MCF 10A (cell line): Measurements from ENCODE around the gene WNT9A. TPM values are rescaled to one million over a fixed set of nuclear protein-coding genes. Genes with fewer than 3 reads are reported as not detected.
"Not testable (repeated sequence)": the region's sequence is repeated elsewhere in the genome, so short reads cannot be mapped to it uniquely, and the experiment has no call there.

Experiments used
- BruUV-seq: library from RNA; stranded (reverse); fragments of 400-500 nt; replicated peaks from 2 replicates; lab custom pipeline; 2021; lab: Mats Ljungman, UMichigan
- CTCF ChIA-PET: fragments of 300-600 bp; sonication (Branson Sonifier 250); formaldehyde crosslinking; extraction: SDS; loops from one replicate; lab custom pipeline; 2021; ENCODE audit warnings: antibody characterized with exemption, inconsistent platforms; lab: Yijun Ruan, JAX
- POLR2A ChIA-PET: fragments of 300-600, 350-650 bp; sonication (Branson Sonifier 250); formaldehyde crosslinking; extraction: SDS; loops from one replicate; lab custom pipeline; 2020; ENCODE audit warnings: antibody characterized with exemption, inconsistent platforms; lab: Yijun Ruan, JAX
- DNase-seq: peaks from one replicate; pipeline ENCODE4 v3.0.0-alpha.2; 2018; ENCODE audit not compliant: unreplicated experiment
- H3K27ac Mint-ChIP-seq: one replicate; pipeline ENCODE4 v1.8.0; 2022; ENCODE audit warnings: mild to moderate bottlenecking, low read depth, mixed read lengths; ENCODE audit not compliant: unreplicated experiment
- H3K27me3 Mint-ChIP-seq: one replicate; pipeline ENCODE4 v1.8.0; 2022; ENCODE audit warnings: mixed read lengths; ENCODE audit not compliant: insufficient read depth, unreplicated experiment
- H3K36me3 Mint-ChIP-seq: one replicate; pipeline ENCODE4 v1.8.0; 2022; ENCODE audit warnings: mild to moderate bottlenecking, moderate library complexity, mixed read lengths; ENCODE audit not compliant: insufficient read depth, unreplicated experiment
- H3K4me1 Mint-ChIP-seq: one replicate; pipeline ENCODE4 v1.8.0; 2022; ENCODE audit warnings: mixed read lengths; ENCODE audit not compliant: insufficient read depth, unreplicated experiment
- H3K4me3 Mint-ChIP-seq: one replicate; pipeline ENCODE4 v1.8.0; 2022; ENCODE audit warnings: mild to moderate bottlenecking, moderate library complexity, mixed read lengths; ENCODE audit not compliant: unreplicated experiment
- H3K9me3 Mint-ChIP-seq: one replicate; pipeline ENCODE4 v1.8.0; 2022; ENCODE audit warnings: mixed read lengths; ENCODE audit not compliant: unreplicated experiment
- CTCF ChIP-seq: fragments of 200-600 bp; IDR thresholded peaks from one replicate; pipeline ENCODE4 v1.8.0; 2022; ENCODE audit warnings: antibody characterized with exemption, mild to moderate bottlenecking; ENCODE audit not compliant: unreplicated experiment
- intact Hi-C: fragments of 100-400 bp; cut with micrococcal nuclease; formaldehyde crosslinking; loops from 2 replicates; pipeline ENCODE4 v1.14.1; 2022
- total RNA-seq: library from RNA; stranded (reverse); gene quantifications from 2 replicates; pipeline ENCODE4 v1.2.3, GENCODE V29; 2022

WNT9A gene
- total RNA-seq, 1 experiment from 2014 or later, result 2.6 TPM

- Mint-ChIP-seq H3K4me3 (no peak overlapping the region), H3K9me3 (peaks cover 16% of the 10 kb centered on the region), H3K4me1 (no peaks in the 10 kb centered on the region), H3K27me3 (peaks cover 26% of the 10 kb centered on the region), H3K27ac (no peak overlapping the region), H3K36me3 (peaks cover 6% of the 10 kb centered on the region)
- TF ChIP-seq CTCF, result no peak
- ChIA-PET POLR2A (interaction anchor here (0.6 to 2.7 kb wide), 5 partner anchors 9 to 505 kb away, joined by 3 to 12 read pairs (median 6); partner anchors contain the start of gene ARF1), CTCF (interaction anchor here (0.6 to 6.6 kb wide), 4 partner anchors 11 to 224 kb away, joined by 3 to 38 read pairs (median 3); no protein-coding TSS in a partner anchor)
- DNase-seq, result no peak
- intact Hi-C loops, result no loop called here
- BruUV-seq, result no TSS peak
Measured at GRCh38 chr1:227987181-227987580, 39.4 kb upstream of the WNT9A start.

DNA sequence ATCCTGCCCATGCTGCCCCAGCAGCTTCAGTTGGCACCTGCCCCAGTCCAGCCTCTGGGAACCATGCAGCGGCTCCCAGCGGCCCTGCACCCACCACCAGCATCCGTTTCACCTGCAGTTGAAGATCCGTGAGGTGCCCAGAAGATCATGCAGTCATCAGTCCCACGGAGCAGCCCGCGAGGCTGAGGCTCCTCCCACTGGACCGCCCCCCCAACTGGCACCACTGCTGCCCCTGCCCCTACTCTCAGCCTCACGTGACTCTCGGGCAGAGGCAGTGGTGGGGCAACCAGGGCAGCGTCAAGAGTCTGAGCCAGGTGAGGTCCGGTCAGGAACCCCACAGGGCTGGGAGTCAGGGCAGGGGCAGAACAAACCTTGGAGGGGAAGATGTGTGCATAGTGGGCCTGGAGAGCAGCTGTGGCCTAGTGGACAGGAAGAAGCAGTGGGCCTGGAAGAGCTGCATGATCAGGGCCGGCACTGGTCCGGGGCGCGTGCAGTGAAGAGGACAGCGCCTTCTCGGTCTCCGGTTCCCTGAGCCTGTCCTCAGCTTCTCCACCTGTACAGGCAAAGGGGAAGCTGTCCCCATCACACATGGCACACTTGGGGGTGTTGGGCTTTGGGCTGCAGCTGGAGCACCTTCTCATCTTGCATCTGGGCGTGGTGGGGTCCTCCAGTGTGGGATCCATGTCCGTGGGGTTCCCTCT lies 28.0 kb upstream of the WNT9A start:
- H3K27ac Mint-ChIP-seq, H3K36me3 Mint-ChIP-seq, DNase-seq, H3K4me3 Mint-ChIP-seq, intact Hi-C loops, CTCF ChIA-PET, POLR2A ChIA-PET, H3K9me3 Mint-ChIP-seq, BruUV-seq, H3K27me3 Mint-ChIP-seq, H3K4me1 Mint-ChIP-seq: not testable (repeated sequence)

GRCh38 chr1:227973724-227974288 lies 26.1 kb upstream of the WNT9A start:
- H3K27me3 Mint-ChIP-seq, H3K4me1 Mint-ChIP-seq, H3K9me3 Mint-ChIP-seq, intact Hi-C loops, BruUV-seq, H3K36me3 Mint-ChIP-seq, DNase-seq, H3K4me3 Mint-ChIP-seq, H3K27ac Mint-ChIP-seq: not testable (repeated sequence)
- ChIA-PET CTCF (interaction anchor here (0.6 to 1.5 kb wide), 4 partner anchors 22 to 285 kb away, joined by 3 to 8 read pairs (median 4); no protein-coding TSS in a partner anchor), POLR2A (interaction anchor here (0.6 to 1.3 kb wide), 2 partner anchors 25 to 100 kb away, joined by 3 read pairs; no protein-coding TSS in a partner anchor)

- BruUV-seq, intact Hi-C loops, H3K4me3 Mint-ChIP-seq, H3K9me3 Mint-ChIP-seq, H3K27me3 Mint-ChIP-seq, H3K4me1 Mint-ChIP-seq, H3K36me3 Mint-ChIP-seq: not testable (repeated sequence)
- CTCF ChIA-PET, result interaction anchor here (0.6 to 1.5 kb wide), 6 partner anchors 19 to 492 kb away, joined by 3 to 7 read pairs (median 4); no protein-coding TSS in a partner anchor
- POLR2A ChIA-PET, result interaction anchor here (0.6 to 1.3 kb wide), 4 partner anchors 24 to 263 kb away, joined by 3 read pairs; no protein-coding TSS in a partner anchor
- H3K27ac Mint-ChIP-seq, result peak overlapping the region; percentile 73
- peak; percentile 99 for DNase-seq
Measured at GRCh38 chr1:227972843-227973374, 25.2 kb upstream of the WNT9A start.

- POLR2A ChIA-PET, result interaction anchor here (0.6 kb wide), 1 partner anchor 209 kb away, joined by 3 read pairs; no protein-coding TSS in a partner anchor
- BruUV-seq, H3K36me3 Mint-ChIP-seq, DNase-seq, H3K27me3 Mint-ChIP-seq, H3K4me3 Mint-ChIP-seq, H3K9me3 Mint-ChIP-seq, H3K4me1 Mint-ChIP-seq, intact Hi-C loops: not testable (repeated sequence)
- peak overlapping the region; percentile 73 for H3K27ac Mint-ChIP-seq
- CTCF ChIA-PET, result interaction anchor here (0.6 to 1.5 kb wide), 6 partner anchors 19 to 491 kb away, joined by 3 to 7 read pairs (median 3); no protein-coding TSS in a partner anchor
Measured at GRCh38 chr1:227972283-227972679, 24.5 kb upstream of the WNT9A start.

- Mint-ChIP-seq H3K4me1 (peaks cover 14% of the 10 kb centered on the region), H3K27ac (peak overlapping the region; percentile 73)
- BruUV-seq, H3K36me3 Mint-ChIP-seq, H3K27me3 Mint-ChIP-seq, POLR2A ChIA-PET, H3K9me3 Mint-ChIP-seq, intact Hi-C loops, H3K4me3 Mint-ChIP-seq: not testable (repeated sequence)
- CTCF ChIA-PET, result interaction anchor here (0.6 to 1.5 kb wide), 6 partner anchors 33 to 1107 kb away, joined by 3 to 4 read pairs (median 3); no protein-coding TSS in a partner anchor
- peak; percentile 58 for DNase-seq
Measured at GRCh38 chr1:227971643-227972282, 24.0 kb upstream of the WNT9A start.

GRCh38 chr1:227971216-227971615 lies 23.5 kb upstream of the WNT9A start:
- peaks cover 19% of the 10 kb centered on the region for H3K4me1 Mint-ChIP-seq
- POLR2A ChIA-PET, intact Hi-C loops, H3K4me3 Mint-ChIP-seq, BruUV-seq, H3K9me3 Mint-ChIP-seq, DNase-seq, H3K27me3 Mint-ChIP-seq, H3K36me3 Mint-ChIP-seq: not testable (repeated sequence)
- peak overlapping the region; percentile 73 for H3K27ac Mint-ChIP-seq
- CTCF ChIA-PET, result interaction anchor here (0.6 to 0.7 kb wide), 3 partner anchors 32 to 1106 kb away, joined by 3 read pairs; no protein-coding TSS in a partner anchor
